Activated T-cell treated with anti-CD3 and anti-CD28 coated beads for 1 hour (primary cell): ENCODE results near the gene CYP4F2.
"Not testable (repeated sequence)": the region's sequence is repeated elsewhere in the genome, so short reads cannot be mapped to it uniquely, and the experiment has no call there.

Source experiments
- DNase-seq: peaks from one replicate; pipeline ENCODE4 v3.0.0-alpha.2; 2020; ENCODE audit warnings: low read depth

CYP4F2 gene

GRCh38 chr19:15897738-15898276 lies at the start of gene CYP4F2:
CYP4F2 (minus strand) TSS chr19:15898074; CDS start chr19:15897611, 463 bp downstream.
- no peak for DNase-seq

- DNase-seq, result no peak
Observed at GRCh38 chr19:15945301-15945700, 47.4 kb upstream of the CYP4F2 start.

GRCh38 chr19:15944401-15944800 lies 46.5 kb upstream of the CYP4F2 start:
- DNase-seq, result no peak

GRCh38 chr19:15937771-15938170 lies 39.9 kb upstream of the CYP4F2 start:
- DNase-seq, result no peak

GRCh38 chr19:15936950-15937349 lies 39.1 kb upstream of the CYP4F2 start:
- no peak for DNase-seq

- no peak for DNase-seq
Observed at GRCh38 chr19:15936173-15936572, 38.3 kb upstream of the CYP4F2 start.

GRCh38 chr19:15935167-15935702 lies 37.4 kb upstream of the CYP4F2 start:
- no peak for DNase-seq

- no peak for DNase-seq
Observed at GRCh38 chr19:15934332-15935078, 36.6 kb upstream of the CYP4F2 start, which contains the start of gene CYP4F11. CYP4F11 (minus strand) TSS chr19:15934529; CDS start chr19:15934408, 121 bp downstream.

- not testable (repeated sequence) for DNase-seq
Observed at GRCh38 chr19:15933761-15934331, 36.0 kb upstream of the CYP4F2 start.

GRCh38 chr19:15928321-15928720 lies 30.4 kb upstream of the CYP4F2 start:
- DNase-seq, result no peak

GRCh38 chr19:15926484-15926883 lies 28.6 kb upstream of the CYP4F2 start:
- DNase-seq, result no peak

GRCh38 chr19:15923702-15924101 lies 25.8 kb upstream of the CYP4F2 start:
- no peak for DNase-seq

GRCh38 chr19:15922021-15922420 lies 24.1 kb upstream of the CYP4F2 start:
- DNase-seq, result no peak

- no peak for DNase-seq
Observed at GRCh38 chr19:15919243-15919642, 21.4 kb upstream of the CYP4F2 start.

- no peak for DNase-seq
Observed at GRCh38 chr19:15915109-15915508, 17.2 kb upstream of the CYP4F2 start.

GRCh38 chr19:15913830-15914229 lies 16.0 kb upstream of the CYP4F2 start:
- DNase-seq, result no peak

GRCh38 chr19:15913384-15913783 lies 15.5 kb upstream of the CYP4F2 start:
- no peak for DNase-seq

GRCh38 chr19:15911599-15912235 lies 13.8 kb upstream of the CYP4F2 start:
- DNase-seq, result no peak

- DNase-seq, result no peak
Observed at GRCh38 chr19:15905026-15905425, 7.2 kb upstream of the CYP4F2 start.

GRCh38 chr19:15902898-15903297 lies 5.0 kb upstream of the CYP4F2 start:
- not testable (repeated sequence) for DNase-seq

- DNase-seq, result no peak
Observed at GRCh38 chr19:15902254-15902653, 4.4 kb upstream of the CYP4F2 start.

- no peak for DNase-seq
Observed at GRCh38 chr19:15900504-15900903, 2.6 kb upstream of the CYP4F2 start.

GRCh38 chr19:15900032-15900431 lies 2.2 kb upstream of the CYP4F2 start:
- not testable (repeated sequence) for DNase-seq
